NCI-H748 (cell line): Measurements from ENCODE around the gene KCNQ4.

Experiments used
- DNase-seq: peaks from one replicate; lab custom pipeline; 2025; ENCODE audit not compliant: unreplicated experiment; lab: John Stamatoyannopoulos, UW

Gene KCNQ4

GRCh38 chr1:40838980-40839942 lies 55.7 kb downstream of the KCNQ4 start:
- DNase-seq = no peak

GRCh38 chr1:40839943-40840335 lies 56.4 kb downstream of the KCNQ4 start:
- DNase-seq = no peak

DNA sequence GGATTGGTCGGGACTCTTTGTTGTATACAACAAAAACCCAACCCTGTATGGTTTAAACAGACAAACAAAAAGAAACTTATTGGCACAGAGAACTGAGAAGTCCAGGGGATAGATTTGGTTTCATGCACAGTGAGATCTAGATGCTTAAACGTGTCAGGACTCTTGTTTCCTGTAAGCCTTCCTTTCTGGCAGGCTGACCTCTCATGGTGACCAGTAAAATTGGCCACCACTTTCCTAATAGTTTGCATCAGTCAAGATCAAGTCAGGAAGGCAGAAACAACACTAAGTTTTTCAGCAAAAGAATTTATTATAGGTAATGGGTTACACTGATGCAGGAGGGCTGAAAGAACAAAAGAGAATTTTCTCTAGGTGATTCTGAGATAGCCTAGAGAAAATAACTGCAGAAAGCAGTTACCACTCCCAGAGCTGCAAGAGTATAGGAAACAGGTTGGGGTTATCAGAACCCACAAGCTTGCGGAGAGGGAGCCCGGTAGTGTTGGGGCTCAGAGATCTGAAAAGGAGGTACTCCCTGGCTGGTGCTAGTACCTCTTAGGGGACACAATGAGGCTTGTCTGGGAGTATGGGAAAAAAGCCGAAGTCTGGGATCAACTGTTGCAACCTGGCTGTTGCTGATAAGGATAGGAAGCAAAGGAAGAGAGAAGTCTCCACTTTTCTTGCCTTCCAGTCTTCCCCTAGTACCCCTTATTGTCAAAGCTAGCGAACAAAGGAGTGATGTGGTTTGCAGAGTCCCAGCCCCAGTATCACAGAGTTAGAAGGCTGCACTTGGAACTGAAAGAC lies 57.1 kb downstream of the KCNQ4 start:
- no peak for DNase-seq

GRCh38 chr1:40841602-40842001 lies 58.0 kb downstream of the KCNQ4 start:
- DNase-seq = no peak

DNA sequence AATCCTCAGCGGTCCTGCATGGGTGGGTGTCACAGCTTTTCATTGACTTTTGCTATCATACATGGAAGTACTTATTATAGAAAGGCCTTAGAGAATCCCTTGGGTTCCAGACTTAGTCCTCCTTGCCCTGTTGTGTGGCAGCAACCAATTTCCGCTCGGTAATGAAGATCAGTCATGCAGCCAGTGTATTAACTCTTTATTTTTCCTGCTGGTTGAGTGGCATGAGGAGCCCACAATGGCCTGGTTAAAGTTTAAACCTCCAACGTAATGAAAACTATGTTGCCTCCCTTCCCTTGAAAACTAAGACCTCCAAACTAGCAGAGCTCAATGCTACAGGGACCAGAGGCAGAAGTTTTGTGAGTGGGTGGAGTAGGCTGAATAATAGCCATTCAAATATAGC lies 58.6 kb downstream of the KCNQ4 start:
- no peak for DNase-seq

DNA sequence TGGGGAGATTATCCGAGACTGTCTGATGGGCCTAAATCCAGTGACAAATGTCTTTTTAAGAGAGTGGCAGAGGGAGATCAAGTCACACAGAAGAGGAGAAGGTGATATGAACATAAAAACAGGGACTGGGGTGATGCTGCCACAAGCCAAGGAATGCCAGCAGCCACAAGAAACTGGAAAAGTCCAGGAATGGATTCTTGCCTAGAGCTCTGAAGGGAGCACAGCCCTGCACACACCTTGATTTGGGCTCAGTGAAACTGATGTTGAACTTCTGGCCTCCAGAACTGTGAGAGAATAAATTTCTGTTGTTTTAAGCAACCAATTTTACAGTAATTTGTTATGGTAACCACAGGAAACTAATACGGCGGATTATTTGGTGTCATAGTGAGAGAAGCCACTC lies 59.1 kb downstream of the KCNQ4 start:
- no peak for DNase-seq

DNA sequence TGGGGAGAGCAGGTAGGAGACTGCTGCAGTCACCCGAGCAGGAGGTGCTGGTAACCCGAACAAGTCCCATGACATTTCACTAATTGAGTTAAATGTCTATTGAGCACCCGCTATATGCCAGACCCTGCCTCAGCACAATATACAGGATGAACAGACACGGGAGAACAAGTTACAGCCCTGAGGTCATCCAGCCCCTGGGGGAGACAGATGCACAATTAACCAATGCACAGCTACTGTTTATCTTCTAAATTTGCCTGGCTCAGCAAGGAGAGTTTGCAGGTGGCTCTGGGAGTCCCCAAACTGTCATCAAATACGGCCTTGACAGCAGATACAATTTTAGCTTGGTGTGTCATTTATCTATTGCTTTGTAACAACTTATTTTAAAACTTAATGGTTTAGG lies 60.5 kb downstream of the KCNQ4 start:
- DNase-seq = peak; percentile 68

DNA sequence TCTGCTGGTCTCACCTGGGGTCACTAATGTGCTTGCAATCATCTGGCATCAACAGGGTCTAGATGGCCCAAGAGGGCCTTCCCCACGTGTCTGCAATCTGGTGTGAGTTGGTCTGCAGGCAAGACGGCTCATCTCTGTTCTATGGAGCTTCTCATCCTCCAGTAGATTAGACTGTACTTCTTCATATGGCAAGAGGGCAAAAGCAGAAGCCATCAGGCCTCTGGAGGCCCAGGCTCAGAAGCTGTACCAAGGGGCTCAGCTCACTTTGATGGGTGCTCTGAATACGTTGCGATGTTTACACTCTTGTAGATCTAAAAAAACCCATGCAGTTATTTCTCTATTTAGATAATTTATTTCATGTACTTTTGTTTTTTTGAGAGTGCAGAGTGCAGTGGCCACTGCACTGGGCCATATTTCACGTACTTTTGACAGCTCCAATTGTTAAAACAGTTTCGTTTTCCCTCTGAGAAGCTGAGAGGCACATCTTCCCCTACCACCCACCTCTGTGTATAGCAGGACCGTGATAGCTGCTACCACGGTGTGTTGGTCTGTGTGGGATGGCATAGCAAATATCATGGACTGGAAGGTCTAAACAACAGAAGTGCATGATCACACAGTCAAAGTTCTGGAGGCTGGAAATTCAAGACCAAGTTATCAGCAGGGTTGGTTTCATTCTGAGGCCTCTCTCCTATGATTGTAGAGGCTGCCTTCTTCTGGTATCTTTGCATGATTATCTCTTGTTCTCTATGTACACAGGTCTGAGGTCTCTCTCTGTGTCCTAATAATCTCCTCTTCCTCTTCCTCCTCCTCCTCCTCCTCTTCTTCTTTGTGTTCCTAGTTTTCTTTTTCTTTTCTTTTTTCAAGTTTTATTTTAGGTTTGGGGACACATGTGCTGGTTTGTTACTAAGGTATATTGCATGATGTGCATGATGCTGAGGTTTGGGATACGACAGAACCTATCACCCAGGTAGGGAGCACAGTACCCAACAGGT lies 61.6 kb downstream of the KCNQ4 start:
- DNase-seq = no peak

GRCh38 chr1:40845895-40846294 lies 62.3 kb downstream of the KCNQ4 start:
- DNase-seq = no peak

DNA sequence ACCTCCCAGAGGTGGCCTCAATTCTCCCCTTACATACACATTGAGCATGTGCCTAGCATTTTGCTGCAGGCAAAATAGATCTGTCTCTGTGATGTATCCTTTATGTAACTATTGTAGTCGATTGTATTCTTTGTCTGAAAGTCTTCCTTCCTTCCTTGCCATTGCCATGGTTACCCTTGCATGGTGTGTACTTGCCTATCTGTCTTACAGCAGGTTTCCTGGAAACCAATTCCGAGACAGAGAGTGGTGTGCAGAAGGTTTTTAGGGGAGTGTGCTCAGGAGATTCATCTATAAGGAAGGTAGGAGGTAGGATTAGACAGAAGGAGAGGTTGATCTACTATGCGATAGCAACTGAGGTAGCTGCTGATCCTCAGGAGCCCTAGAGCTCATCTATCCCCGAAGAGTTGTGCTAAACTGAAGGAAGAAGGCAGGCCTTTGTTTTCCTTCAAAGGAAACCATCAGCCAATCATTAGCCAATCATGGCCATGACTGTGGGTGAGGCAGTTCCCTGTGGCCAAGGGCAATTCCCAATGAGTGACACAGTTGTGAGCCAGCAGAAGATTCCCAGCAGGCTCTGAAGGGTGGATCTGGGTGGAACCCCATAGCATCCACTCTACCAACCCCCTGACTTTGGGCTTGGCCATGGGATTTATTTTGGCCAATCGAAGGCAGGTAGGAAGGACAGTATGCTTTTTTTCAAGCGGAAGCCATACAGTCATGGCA lies 63.6 kb downstream of the KCNQ4 start:
- no peak for DNase-seq

GRCh38 chr1:40848530-40849189 lies 65.1 kb downstream of the KCNQ4 start:
- DNase-seq = peak; percentile 98

DNA sequence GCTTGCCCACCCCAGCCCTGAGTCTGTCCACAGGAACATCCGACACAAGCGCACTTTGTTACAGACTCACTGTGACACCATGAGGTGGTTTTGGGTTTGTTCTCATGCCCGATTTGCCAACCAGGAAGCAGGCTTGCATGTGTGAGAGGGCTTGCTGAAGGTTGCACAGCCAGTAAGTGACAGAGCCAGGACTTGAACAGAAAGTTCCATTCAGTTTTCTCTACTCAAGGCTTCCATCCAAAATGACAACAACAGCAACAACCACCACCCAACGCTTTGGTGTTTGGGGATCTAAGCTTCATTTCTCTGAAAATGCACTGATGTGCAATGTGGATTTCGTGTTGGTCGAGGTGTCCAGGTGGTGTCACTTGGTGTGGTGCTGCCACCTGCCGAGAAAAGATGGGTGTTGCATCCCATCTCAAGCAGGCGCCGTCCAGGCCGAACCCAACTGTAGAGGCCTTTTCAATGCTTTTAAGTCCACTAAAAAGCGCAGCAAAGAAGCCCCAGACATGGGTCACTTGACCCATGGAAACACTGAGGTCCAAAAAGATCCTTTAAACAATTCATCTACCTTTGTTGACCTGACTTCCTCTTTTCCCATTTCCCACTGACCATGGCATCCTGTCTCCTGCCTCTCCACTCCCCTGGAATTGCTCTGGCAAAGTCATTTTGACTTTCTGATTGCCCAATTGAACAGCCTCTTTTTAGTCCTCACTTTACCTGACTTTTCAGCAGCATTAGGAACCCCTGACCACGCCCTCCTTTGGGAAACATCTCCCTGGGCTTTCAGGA lies 66.4 kb downstream of the KCNQ4 start:
- peak; percentile 95 for DNase-seq

- DNase-seq = no peak
These were observed 68.1 kb downstream of the KCNQ4 start for GRCh38 chr1:40851643-40852042.

DNA sequence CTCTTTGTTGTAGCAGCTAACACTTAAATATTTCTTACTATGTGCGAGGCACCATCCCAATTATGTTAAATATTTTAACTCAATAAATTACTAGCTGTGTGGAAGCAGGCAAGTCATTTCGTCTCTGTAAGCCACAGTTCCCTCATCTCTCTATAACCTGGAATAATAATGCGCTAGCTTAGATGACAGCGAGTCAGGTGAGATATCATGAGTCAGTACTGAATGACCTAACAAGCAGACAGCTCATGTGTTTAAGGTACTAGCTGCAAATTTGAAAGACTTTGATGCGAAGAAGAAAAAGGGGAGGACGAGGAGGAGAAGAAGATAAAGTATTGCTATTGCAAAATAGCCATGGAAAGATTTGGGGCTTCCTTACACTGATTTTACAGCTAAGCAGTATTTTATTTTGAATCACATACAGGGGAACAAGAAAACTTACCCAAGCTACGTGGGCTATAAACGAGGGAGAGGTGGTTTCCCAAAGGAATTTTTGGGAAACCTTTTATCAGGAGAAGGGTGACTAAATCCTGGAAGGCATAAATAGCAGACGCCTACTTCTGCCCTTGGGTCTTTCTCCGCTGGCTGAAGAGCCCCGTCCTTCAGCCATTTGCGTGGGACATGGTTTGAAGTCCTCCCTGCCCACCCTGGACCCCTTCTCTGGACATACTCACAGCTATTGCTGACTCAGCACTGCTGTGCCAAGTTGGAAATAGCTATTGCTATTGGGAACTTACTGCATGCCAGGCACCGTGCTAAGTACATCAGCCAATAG lies 69.7 kb downstream of the KCNQ4 start:
- no peak for DNase-seq

DNA sequence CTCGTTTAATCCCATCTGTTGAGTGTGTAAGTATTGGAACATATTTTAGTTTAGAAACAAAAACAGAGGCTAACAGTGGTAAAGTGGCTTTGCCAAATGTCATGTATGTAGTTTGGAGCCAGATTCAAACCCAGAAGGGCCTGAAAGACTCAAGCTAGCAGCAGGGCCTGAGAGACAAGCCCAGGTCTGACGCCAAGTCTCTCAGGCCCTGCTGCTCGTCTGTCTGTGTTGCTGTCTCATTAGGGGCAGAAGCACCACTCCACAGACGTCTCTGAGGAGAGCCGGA lies 70.2 kb downstream of the KCNQ4 start:
- no peak for DNase-seq

GRCh38 chr1:40855513-40855912 lies 71.9 kb downstream of the KCNQ4 start:
- peak; percentile 79 for DNase-seq

DNA sequence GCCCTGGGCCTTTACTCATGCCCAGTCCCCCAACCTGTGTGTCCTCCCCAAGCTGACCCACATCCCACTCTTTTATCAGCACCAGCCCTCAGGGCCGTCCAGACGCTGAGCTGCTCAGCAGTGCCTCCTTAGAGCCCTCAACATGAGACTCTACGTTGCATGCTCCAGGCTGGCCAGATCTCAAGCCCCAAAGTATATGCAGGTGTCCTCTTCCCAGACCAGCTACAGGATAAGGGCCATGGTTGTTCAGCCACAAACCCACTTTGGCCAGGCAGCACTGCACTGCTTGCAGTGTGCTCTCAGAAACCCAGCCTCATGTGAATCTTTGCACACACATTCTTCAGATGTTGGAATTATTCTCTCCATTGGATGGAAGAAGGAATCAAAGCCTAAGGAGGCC lies 72.5 kb downstream of the KCNQ4 start:
- no peak for DNase-seq

- no peak for DNase-seq
These were observed 73.2 kb downstream of the KCNQ4 start for GRCh38 chr1:40856656-40857302.
